HAP-1 (cell line): ENCODE data around the gene OR5K4.

Experiments used
- DNase-seq, 2 experiments: peaks; one replicate each; pipeline ENCODE4 v3.0.0-alpha.2; 2016 to 2020; ENCODE audit warnings: low spot score in 2 of 2
- H3K27me3 ChIP-seq: fragments of 250-450 bp; sonication (Bioruptor Pico); 2 replicates; pipeline ENCODE4 v1.5.1; 2020; ENCODE audit warnings: low read depth, mild to moderate bottlenecking, moderate library complexity
- H3K36me3 ChIP-seq: fragments of 250-450 bp; sonication (Bioruptor Pico); replicated peaks from 2 replicates; pipeline ENCODE4 v1.5.1; 2020; ENCODE audit warnings: mild to moderate bottlenecking
- H3K4me1 ChIP-seq: fragments of 250-450 bp; sonication (Bioruptor Pico); 2 replicates; pipeline ENCODE4 v1.5.1; 2020; ENCODE audit warnings: mild to moderate bottlenecking
- H3K4me3 ChIP-seq: fragments of 250-450 bp; sonication (Bioruptor Pico); 2 replicates; pipeline ENCODE4 v1.5.1; 2020; ENCODE audit warnings: mild to moderate bottlenecking, moderate library complexity
- H3K9me3 ChIP-seq: fragments of 250-450 bp; sonication (Bioruptor Pico); 2 replicates; pipeline ENCODE4 v1.5.1; 2020; ENCODE audit warnings: mild to moderate bottlenecking, moderate library complexity
- in situ Hi-C: fragments of 300-500 bp; cut with MboI; formaldehyde crosslinking; loops from 3 replicates; pipeline ENCODE4 v1.14.3; 2020; ENCODE audit warnings: low sequenced_read_pairs, inconsistent platforms, mixed read lengths

Gene OR5K4

GRCh38 chr3:98343647-98344507, 9.8 kb upstream of the OR5K4 start:
- peak; percentile 48 to 77 for DNase-seq
- Histone ChIP-seq H3K4me3 (no peak overlapping the region), H3K36me3 (no peaks in the 10 kb centered on the region), H3K27me3 (0 out of 2 replicates have a peak, but pooled peaks cover 3% of the 10 kb centered on the region), H3K9me3 (no peaks in the 10 kb centered on the region), H3K4me1 (no peaks in the 10 kb centered on the region)
- in situ Hi-C loops, result loop anchor here (25.0 kb wide), 1 partner anchor 557 kb away; no protein-coding TSS in a partner anchor

GRCh38 chr3:98350082-98350481, 3.6 kb upstream of the OR5K4 start:
- Histone ChIP-seq H3K9me3 (no peaks in the 10 kb centered on the region), H3K4me1 (no peaks in the 10 kb centered on the region), H3K36me3 (no peaks in the 10 kb centered on the region), H3K4me3 (no peak overlapping the region), H3K27me3 (no peaks in the 10 kb centered on the region)
- in situ Hi-C loops, result no loop called here
- no peak for DNase-seq

GRCh38 chr3:98359250-98359649, 5.6 kb downstream of the OR5K4 start:
- no peaks in the 10 kb centered on the region for H3K36me3 ChIP-seq
- in situ Hi-C loops, result no loop called here
- H3K27me3 ChIP-seq, result no peaks in the 10 kb centered on the region
- no peak for DNase-seq
- no peaks in the 10 kb centered on the region for H3K4me1 ChIP-seq
- H3K4me3 ChIP-seq, result no peak overlapping the region
- H3K9me3 ChIP-seq, result no peaks in the 10 kb centered on the region

GRCh38 chr3:98359993-98360675, 6.5 kb downstream of the OR5K4 start:
- H3K4me3 ChIP-seq, result no peak overlapping the region
- H3K9me3 ChIP-seq, result no peaks in the 10 kb centered on the region
- H3K36me3 ChIP-seq, result no peaks in the 10 kb centered on the region
- in situ Hi-C loops, result no loop called here
- no peak for DNase-seq
- H3K4me1 ChIP-seq, result no peaks in the 10 kb centered on the region
- H3K27me3 ChIP-seq, result no peaks in the 10 kb centered on the region

- Histone ChIP-seq H3K4me1 (no peaks in the 10 kb centered on the region), H3K27me3 (no peaks in the 10 kb centered on the region), H3K4me3 (no peak overlapping the region), H3K36me3 (no peaks in the 10 kb centered on the region), H3K9me3 (no peaks in the 10 kb centered on the region)
- DNase-seq, result no peak
- in situ Hi-C loops, result no loop called here
These were observed 7.0 kb downstream of the OR5K4 start for GRCh38 chr3:98360681-98361080.

- no peak for DNase-seq
- H3K4me1 ChIP-seq, result no peaks in the 10 kb centered on the region
- in situ Hi-C loops, result no loop called here
- H3K27me3 ChIP-seq, result no peaks in the 10 kb centered on the region
- no peak overlapping the region for H3K4me3 ChIP-seq
- H3K9me3 ChIP-seq, result no peaks in the 10 kb centered on the region
- no peaks in the 10 kb centered on the region for H3K36me3 ChIP-seq
These were observed 7.6 kb downstream of the OR5K4 start for GRCh38 chr3:98361289-98361688.

GRCh38 chr3:98367464-98368246, 14.0 kb downstream of the OR5K4 start:
- no peaks in the 10 kb centered on the region for H3K27me3 ChIP-seq
- H3K4me1 ChIP-seq, result no peaks in the 10 kb centered on the region
- no peaks in the 10 kb centered on the region for H3K36me3 ChIP-seq
- no peaks in the 10 kb centered on the region for H3K9me3 ChIP-seq
- H3K4me3 ChIP-seq, result no peak overlapping the region
- no peak for DNase-seq
- in situ Hi-C loops, result no loop called here

GRCh38 chr3:98371186-98371585, 17.5 kb downstream of the OR5K4 start:
- Histone ChIP-seq H3K4me3 (no peak overlapping the region), H3K9me3 (no peaks in the 10 kb centered on the region), H3K36me3 (no peaks in the 10 kb centered on the region), H3K4me1 (no peaks in the 10 kb centered on the region), H3K27me3 (no peaks in the 10 kb centered on the region)
- in situ Hi-C loops, result no loop called here
- DNase-seq, result no peak

GRCh38 chr3:98371853-98372252, 18.2 kb downstream of the OR5K4 start:
- H3K4me3 ChIP-seq, result no peak overlapping the region
- no peaks in the 10 kb centered on the region for H3K4me1 ChIP-seq
- in situ Hi-C loops, result no loop called here
- no peaks in the 10 kb centered on the region for H3K27me3 ChIP-seq
- no peak for DNase-seq
- H3K36me3 ChIP-seq, result no peaks in the 10 kb centered on the region
- H3K9me3 ChIP-seq, result no peaks in the 10 kb centered on the region

- H3K9me3 ChIP-seq, result no peaks in the 10 kb centered on the region
- H3K27me3 ChIP-seq, result no peaks in the 10 kb centered on the region
- no peak overlapping the region for H3K4me3 ChIP-seq
- no peak for DNase-seq
- H3K36me3 ChIP-seq, result no peaks in the 10 kb centered on the region
- in situ Hi-C loops, result no loop called here
- H3K4me1 ChIP-seq, result no peaks in the 10 kb centered on the region
These were observed 18.8 kb downstream of the OR5K4 start for GRCh38 chr3:98372445-98372844.

- Histone ChIP-seq H3K4me1 (no peaks in the 10 kb centered on the region), H3K36me3 (no peaks in the 10 kb centered on the region), H3K4me3 (no peak overlapping the region), H3K27me3 (no peaks in the 10 kb centered on the region), H3K9me3 (no peaks in the 10 kb centered on the region)
- in situ Hi-C loops, result no loop called here
- no peak for DNase-seq
These were observed 23.0 kb downstream of the OR5K4 start for GRCh38 chr3:98376631-98377030.

GRCh38 chr3:98388147-98388546, 34.5 kb downstream of the OR5K4 start:
- Histone ChIP-seq H3K4me3 (no peak overlapping the region), H3K4me1 (no peaks in the 10 kb centered on the region), H3K9me3 (no peaks in the 10 kb centered on the region), H3K36me3 (no peaks in the 10 kb centered on the region), H3K27me3 (no peaks in the 10 kb centered on the region)
- in situ Hi-C loops, result no loop called here
- DNase-seq, result no peak

GRCh38 chr3:98390366-98390765, 36.7 kb downstream of the OR5K4 start, which contains the start of gene OR5K3:
OR5K3 (plus strand) TSS chr3:98390666; CDS start chr3:98390666, 0 bp downstream.
- Histone ChIP-seq H3K4me3 (no peak within 1 kb of the TSS), H3K27me3 (no peaks in the 10 kb centered on the region), H3K4me1 (no peaks in the 10 kb centered on the region), H3K9me3 (no peaks in the 10 kb centered on the region), H3K36me3 (no peaks in the 10 kb centered on the region)
- in situ Hi-C loops, result no loop called here
- no peak for DNase-seq

GRCh38 chr3:98395101-98395500, 41.4 kb downstream of the OR5K4 start:
- Histone ChIP-seq H3K27me3 (no peaks in the 10 kb centered on the region), H3K4me1 (no peaks in the 10 kb centered on the region), H3K4me3 (no peak overlapping the region), H3K36me3 (no peaks in the 10 kb centered on the region), H3K9me3 (no peaks in the 10 kb centered on the region)
- no peak for DNase-seq
- in situ Hi-C loops, result no loop called here
